Posterior vena cava (tissue), 2 donors: ENCODE results near the gene PGM5. TPM values are rescaled to one million over a fixed set of nuclear protein-coding genes. Genes with fewer than 3 reads are reported as not detected.
"Not testable (repeated sequence)": the region's sequence is repeated elsewhere in the genome, so short reads cannot be mapped to it uniquely, and the experiment has no call there.

Source experiments
- DNase-seq: peaks from one replicate; pipeline ENCODE4 v3.0.0-alpha.2; 2020; ENCODE audit warnings: low spot score
- intact Hi-C, 2 donors: fragments of 100-400 bp; cut with DNase I; formaldehyde crosslinking; loops; one replicate each; pipeline versions ENCODE4 v1.14.1 to v1.14.2; 2022 to 2023
- total RNA-seq, 2 donors: library from RNA; stranded (reverse); fragmentation: NEBNext Ultra II Directional; extraction: Animal tissue kit (Norgen Biotek cat#: 25700); gene quantifications; one replicate each; pipeline ENCODE4 v1.2.1, GENCODE V29; 2021
- donor health status: DM: yes; HTN: yes; CAD: no.
- donor health status: DM: yes; HTN: yes; CAD: no.

PGM5 gene
- total RNA-seq, 2 donors from 2014 or later = 226 to 235 TPM

GRCh38 chr9:68357119-68357714 is 806 bp downstream of the PGM5 start:
- DNase-seq = peak; percentile 76
- intact Hi-C loops = not testable (repeated sequence)

- DNase-seq, intact Hi-C loops: not testable (repeated sequence)
Observed at GRCh38 chr9:68366933-68367547, 10.6 kb downstream of the PGM5 start.

GRCh38 chr9:68375789-68376188 is 19.4 kb downstream of the PGM5 start:
- DNase-seq, intact Hi-C loops: not testable (repeated sequence)

GRCh38 chr9:68377723-68378122 is 21.3 kb downstream of the PGM5 start:
- DNase-seq, intact Hi-C loops: not testable (repeated sequence)

- DNase-seq, intact Hi-C loops: not testable (repeated sequence)
Observed at GRCh38 chr9:68383894-68384293, 27.5 kb downstream of the PGM5 start.

GRCh38 chr9:68389558-68389957 is 33.1 kb downstream of the PGM5 start:
- DNase-seq, intact Hi-C loops: not testable (repeated sequence)

GRCh38 chr9:68390737-68391136 is 34.3 kb downstream of the PGM5 start:
- DNase-seq, intact Hi-C loops: not testable (repeated sequence)

GRCh38 chr9:68396411-68397094 is 40.1 kb downstream of the PGM5 start:
- intact Hi-C loops, DNase-seq: not testable (repeated sequence)

- intact Hi-C loops, DNase-seq: not testable (repeated sequence)
Observed at GRCh38 chr9:68397095-68397423, 40.6 kb downstream of the PGM5 start.

- DNase-seq, intact Hi-C loops: not testable (repeated sequence)
Observed at GRCh38 chr9:68397796-68398195, 41.4 kb downstream of the PGM5 start.

GRCh38 chr9:68398324-68398723 is 41.9 kb downstream of the PGM5 start:
- DNase-seq, intact Hi-C loops: not testable (repeated sequence)

- DNase-seq, intact Hi-C loops: not testable (repeated sequence)
Observed at GRCh38 chr9:68404421-68405185, 48.2 kb downstream of the PGM5 start.

- DNase-seq, intact Hi-C loops: not testable (repeated sequence)
Observed at GRCh38 chr9:68411865-68412264, 55.5 kb downstream of the PGM5 start.

GRCh38 chr9:68412754-68413153 is 56.3 kb downstream of the PGM5 start:
- DNase-seq, intact Hi-C loops: not testable (repeated sequence)

- intact Hi-C loops, DNase-seq: not testable (repeated sequence)
Observed at GRCh38 chr9:68415065-68415464, 58.7 kb downstream of the PGM5 start.

- intact Hi-C loops = no loop called here
- DNase-seq = no peak
Observed at GRCh38 chr9:68416936-68417564, 60.6 kb downstream of the PGM5 start.

- intact Hi-C loops = no loop called here
Observed at GRCh38 chr9:68417762-68418161, 61.4 kb downstream of the PGM5 start.

GRCh38 chr9:68418259-68418845 is 61.9 kb downstream of the PGM5 start:
- intact Hi-C loops = no loop called here
- no peak for DNase-seq

More at GRCh38 chr9:68417762-68418161, 61.4 kb downstream of the PGM5 start:
- DNase-seq = no peak

- no peak for DNase-seq
Observed at GRCh38 chr9:68419901-68420300, 63.5 kb downstream of the PGM5 start.

More at GRCh38 chr9:68419901-68420300, 63.5 kb downstream of the PGM5 start:
- intact Hi-C loops = no loop called here
